ENCODE data around the gene SMIM32. TPM values are rescaled to one million over a fixed set of nuclear protein-coding genes. Genes with fewer than 3 reads are reported as not detected.

Gene SMIM32
- total and polyA plus RNA-seq, 2 experiments from 2014 or later, result 0.27 to 0.56 TPM

- Histone ChIP-seq H4K20me1 (replicated peaks; ENCODE audit: insufficient read depth) (peaks cover 5% of the 10 kb centered on the region; the same call in 1 of the 2 replicates), H3K4me3 (no peak overlapping the region), H3K36me3 (ENCODE audit: insufficient read depth) (no peaks in the 10 kb centered on the region), H3K27ac (ENCODE audit: low read depth) (no peak overlapping the region), H3K79me2 (replicated peaks; ENCODE audit: insufficient read depth) (no peaks in the 10 kb centered on the region), H3K4me1 (ENCODE audit: insufficient read depth) (peaks cover 22% of the 10 kb centered on the region), H3K4me2 (no peak overlapping the region), H2AFZ (no peak overlapping the region), H3F3A (replicated peaks; ENCODE audit: low read depth) (0 out of 2 replicates have a peak, but pooled peaks cover 3% of the 10 kb centered on the region), H3K27me3 (ENCODE audit: insufficient read depth) (peaks cover 84% of the 10 kb centered on the region), H3K9me2 (ENCODE audit: insufficient read depth) (no peaks in the 10 kb centered on the region)
- ATAC-seq, result no peak
- H3K4me1 Mint-ChIP-seq, result peaks cover 35% of the 10 kb centered on the region
- H3K9me3 Mint-ChIP-seq, result peaks cover 15% of the 10 kb centered on the region; the same call in 2 of the 3 replicates
- peak; percentile 73 for TF ChIP-seq ZNF331 (CRISPR knock-in tag; IDR thresholded peaks at IDR 0.05; ENCODE audit: low read depth)
- no peak for TF ChIP-seq NANOG (IDR thresholded peaks at IDR 0.05; ENCODE audit: borderline replicate concordance)
- no peak for TF ChIP-seq ZNF114 (CRISPR knock-in tag; IDR thresholded peaks at IDR 0.05)
- TF ChIP-seq EZH2 (IDR thresholded peaks at IDR 0.05; ENCODE audit: low read depth, unreplicated experiment), result no peak
- TF ChIP-seq ZNF462 (CRISPR knock-in tag; IDR thresholded peaks at IDR 0.05), result no peak
- TF ChIP-seq JUNB (IDR thresholded peaks at IDR 0.05; ENCODE audit: unreplicated experiment), result no peak
- TF ChIP-seq POLR2AphosphoS5 (IDR thresholded peaks at IDR 0.05; ENCODE audit: low read depth), result no peak
- DNase-seq (ENCODE audit: low spot score), result no peak
- H3K36me3 Mint-ChIP-seq (ENCODE audit: low read depth), result peaks cover 7% of the 10 kb centered on the region; the same call in 2 of the 3 replicates
- peaks cover 87% of the 10 kb centered on the region for H3K27me3 Mint-ChIP-seq (ENCODE audit: insufficient read depth, low read depth, poor library complexity)
- no peak overlapping the region for H3K27ac Mint-ChIP-seq
- no peak overlapping the region; the same call in 2 of the 3 replicates for H3K4me3 Mint-ChIP-seq
Measured at GRCh38 chr5:136205061-136205702, 12.2 kb upstream of the SMIM32 start.

Measured in GM23338 (cell line).